GM18517 (cell line): ENCODE measurements around the gene NMUR1.

ENCODE experiments used
- ATAC-seq: cut with Tn5 transposase; IDR thresholded peaks from one replicate; pipeline ENCODE4 v1.9.1; 2021; ENCODE audit warnings: mild to moderate bottlenecking, moderate library complexity; ENCODE audit not compliant: unreplicated experiment

Gene NMUR1

GRCh38 chr2:231526341-231527090 lies 3.7 kb downstream of the NMUR1 start:
- ATAC-seq, result no peak

- ATAC-seq, result no peak
Measured at GRCh38 chr2:231525248-231526163, 4.7 kb downstream of the NMUR1 start.

GRCh38 chr2:231524477-231525247 lies 5.6 kb downstream of the NMUR1 start:
- ATAC-seq, result no peak

DNA sequence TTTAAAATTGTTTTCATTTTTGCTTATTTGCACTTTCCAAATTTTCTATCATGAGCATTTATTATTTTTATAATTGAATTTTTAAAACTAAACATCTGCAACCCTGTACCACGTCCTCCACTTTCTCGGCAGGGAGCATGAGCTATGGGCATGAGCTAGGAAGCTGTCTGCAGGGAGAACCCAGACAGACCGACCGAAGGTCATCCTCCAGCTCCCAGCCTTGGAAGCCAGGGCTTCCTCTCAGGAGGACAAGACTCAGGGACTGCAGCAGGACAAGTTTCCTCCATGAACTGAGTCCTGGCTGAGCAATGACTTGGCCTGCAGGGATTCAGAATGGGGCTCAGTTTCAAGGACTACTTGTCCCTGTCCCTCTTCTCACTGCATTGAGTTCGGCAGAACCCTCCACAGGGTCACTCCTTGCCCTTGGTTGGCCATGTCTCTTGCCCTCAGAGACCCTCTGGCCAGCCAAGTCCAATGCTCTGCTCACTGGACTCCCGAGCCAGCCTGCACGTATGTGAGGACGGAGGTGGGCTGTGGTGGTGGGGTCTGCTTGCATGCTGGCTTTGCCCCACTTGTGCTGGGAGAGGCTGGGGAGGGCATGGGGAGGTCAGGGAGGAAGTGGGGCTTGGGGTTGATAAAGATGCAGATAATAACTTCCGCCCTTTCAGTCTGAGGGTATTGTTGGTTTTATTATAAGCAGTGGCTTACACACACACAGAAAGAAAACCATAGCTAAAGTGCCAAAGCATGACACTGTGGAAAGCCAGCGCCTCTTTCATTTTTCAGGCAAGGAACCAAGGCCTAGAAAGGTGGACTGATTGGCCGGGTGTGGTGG lies 6.6 kb downstream of the NMUR1 start:
- ATAC-seq, result no peak

DNA sequence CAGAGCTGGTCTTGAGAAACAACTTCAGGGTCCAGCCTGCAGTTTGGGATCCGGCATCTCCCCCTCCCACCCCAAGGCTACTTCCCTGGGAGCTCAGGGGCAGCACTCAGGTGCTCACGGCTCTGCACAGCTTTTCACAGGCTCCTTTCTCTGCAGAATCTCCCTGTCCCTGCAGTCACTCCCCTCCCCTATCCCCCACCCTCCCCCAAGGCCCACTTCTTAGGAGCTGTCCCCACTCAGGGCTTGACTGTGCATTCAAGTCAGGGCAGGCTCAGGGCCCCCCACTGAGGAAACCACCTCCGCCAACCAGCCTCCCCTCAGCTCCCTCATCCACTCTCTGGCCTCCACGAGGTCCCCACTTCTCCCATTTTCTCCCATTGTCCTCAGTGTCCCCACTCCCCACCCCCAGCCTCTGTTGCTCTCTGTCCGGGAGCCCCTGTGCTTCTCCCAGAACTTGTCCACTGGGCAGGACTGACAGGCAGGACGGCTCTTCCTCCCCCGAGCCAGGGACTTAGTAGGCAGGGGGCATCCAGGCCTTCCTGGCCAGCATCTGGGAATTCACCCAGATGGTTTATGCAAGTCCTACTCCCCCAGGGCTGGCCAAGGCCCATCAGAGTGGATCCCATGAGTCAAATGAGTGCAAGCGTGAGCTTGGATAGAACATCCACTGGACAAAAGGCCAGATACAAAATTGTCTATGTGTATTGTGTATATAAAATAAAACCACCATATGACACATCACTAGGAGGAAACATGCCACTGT lies 7.6 kb downstream of the NMUR1 start:
- ATAC-seq, result no peak

- ATAC-seq, result no peak
Measured at GRCh38 chr2:231521443-231521842, 8.8 kb downstream of the NMUR1 start.

- no peak for ATAC-seq
Measured at GRCh38 chr2:231519975-231520555, 10.2 kb downstream of the NMUR1 start.

GRCh38 chr2:231518771-231519170 lies 11.5 kb downstream of the NMUR1 start:
- no peak for ATAC-seq

- ATAC-seq, result no peak
Measured at GRCh38 chr2:231515603-231516002, 14.6 kb downstream of the NMUR1 start.

GRCh38 chr2:231514951-231515297 lies 15.3 kb downstream of the NMUR1 start:
- no peak for ATAC-seq

DNA sequence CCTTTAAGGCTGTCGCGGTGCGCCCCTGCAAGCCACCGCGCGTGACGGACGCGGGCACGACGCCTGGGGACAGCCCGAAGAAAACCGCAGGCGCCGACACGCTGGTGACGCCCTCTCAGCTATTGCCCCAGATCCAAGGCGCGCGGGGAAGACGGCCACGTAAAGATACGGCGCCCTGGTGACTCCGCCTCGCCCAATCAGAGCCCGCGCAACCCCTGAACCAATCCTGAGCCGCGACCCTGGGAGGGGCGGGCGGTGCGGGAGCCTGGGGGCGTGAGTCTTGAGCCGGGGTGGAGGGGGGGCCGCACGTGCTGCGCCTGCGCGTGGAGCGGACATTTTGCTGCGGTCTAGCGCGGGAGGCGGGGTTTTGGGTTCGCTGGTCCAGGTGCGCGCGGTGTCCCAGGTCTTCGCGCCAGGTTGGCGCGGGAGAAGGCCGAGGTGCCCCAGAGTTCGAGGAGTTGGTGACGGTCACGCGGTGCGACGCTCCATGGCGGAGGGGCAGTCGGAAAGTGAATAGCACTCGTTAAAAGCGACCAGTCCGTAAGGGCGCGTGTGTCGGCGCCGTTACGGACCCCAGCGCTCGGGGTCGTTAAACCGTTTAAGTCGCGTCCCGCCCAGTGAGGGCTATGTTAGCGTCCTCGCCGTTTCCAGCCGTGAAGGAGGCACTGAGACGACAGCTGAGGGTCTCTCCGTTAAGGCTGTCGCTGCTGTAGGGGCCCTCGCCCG lies 15.9 kb downstream of the NMUR1 start:
- peak; percentile 92 for ATAC-seq

DNA sequence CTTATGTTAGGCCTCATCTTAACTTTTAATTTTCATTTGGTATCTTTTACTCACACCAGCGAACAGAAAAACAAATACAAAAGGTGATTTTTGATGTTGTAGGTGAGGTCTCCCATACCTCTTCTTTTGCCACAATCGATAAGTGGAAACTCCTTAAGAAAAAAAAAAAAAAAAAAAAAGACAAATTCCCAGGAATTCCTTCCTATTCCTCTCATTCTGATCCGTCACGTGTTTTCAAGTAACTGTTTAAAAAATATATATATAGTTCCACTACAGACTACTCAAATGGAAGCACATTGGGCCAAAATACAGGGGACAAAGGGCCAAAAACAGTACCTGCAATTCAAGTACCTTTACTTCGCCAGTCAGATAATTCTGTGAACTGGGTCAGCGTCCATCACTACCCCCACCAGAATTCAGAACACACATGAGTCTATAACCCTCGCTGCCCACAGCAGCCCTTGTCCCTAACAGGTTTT lies 16.5 kb downstream of the NMUR1 start:
- no peak for ATAC-seq

- ATAC-seq, result no peak
Measured at GRCh38 chr2:231512222-231512621, 18.0 kb downstream of the NMUR1 start.

GRCh38 chr2:231503766-231504165 lies 26.5 kb downstream of the NMUR1 start:
- ATAC-seq, result no peak

GRCh38 chr2:231502596-231502995 lies 27.6 kb downstream of the NMUR1 start:
- ATAC-seq, result no peak

GRCh38 chr2:231497651-231498050 lies 32.6 kb downstream of the NMUR1 start:
- no peak for ATAC-seq

DNA sequence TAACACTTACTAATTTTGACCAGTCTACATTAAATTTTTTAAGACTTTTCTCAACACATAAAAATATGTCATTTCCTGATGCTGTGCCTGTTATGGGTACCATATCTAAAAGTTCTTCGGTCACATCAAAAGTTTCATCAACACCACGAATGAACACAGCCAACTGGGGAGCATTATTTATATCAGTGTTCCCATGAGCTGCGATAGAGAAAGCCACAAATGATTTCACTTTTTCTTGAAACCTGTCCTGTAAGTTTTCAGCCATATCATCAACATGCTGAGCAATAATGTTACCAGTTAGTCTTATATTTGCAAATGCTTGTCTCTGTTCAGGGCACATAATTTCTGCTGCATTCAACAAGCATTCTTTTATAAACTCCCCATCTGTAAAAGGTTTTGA lies 35.6 kb downstream of the NMUR1 start:
- no peak for ATAC-seq

DNA sequence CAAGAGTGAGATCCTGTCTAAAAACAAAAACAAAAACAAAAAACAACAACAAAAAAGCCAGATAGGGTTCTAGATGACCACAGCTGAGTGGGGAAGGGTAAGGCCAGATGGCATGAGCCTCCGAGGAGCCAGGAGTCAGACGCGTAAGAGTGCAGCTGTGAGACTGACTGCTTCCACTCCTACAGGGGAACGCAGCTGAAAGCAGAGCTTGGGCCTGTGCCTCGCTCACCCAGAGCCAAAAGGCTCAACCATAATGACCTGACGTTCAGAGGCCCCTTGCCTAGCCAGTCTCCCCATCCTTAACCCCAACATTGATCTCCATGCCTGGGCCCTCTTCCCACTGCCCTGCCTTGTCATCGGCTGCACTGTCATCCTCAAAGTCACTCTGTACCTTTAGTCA lies 39.4 kb downstream of the NMUR1 start:
- no peak for ATAC-seq

- no peak for ATAC-seq
Measured at GRCh38 chr2:231489990-231490389, 40.3 kb downstream of the NMUR1 start.
